NCI-H748 treated with DMSO at 0.1 percent for 48 hours (cell line): ENCODE data around the gene FEM1C.

Experiments
- DNase-seq: peaks from one replicate; lab custom pipeline; 2025; lab: John Stamatoyannopoulos, UW

Gene FEM1C

GRCh38 chr5:115557667-115558387 lies 13.3 kb upstream of the FEM1C start:
- DNase-seq: no peak

GRCh38 chr5:115556276-115556675 lies 11.7 kb upstream of the FEM1C start:
- no peak for DNase-seq

- DNase-seq: no peak
These were observed 10.6 kb upstream of the FEM1C start for GRCh38 chr5:115555084-115555633.

GRCh38 chr5:115553082-115553481 lies 8.5 kb upstream of the FEM1C start:
- no peak for DNase-seq

GRCh38 chr5:115551415-115551814 lies 6.8 kb upstream of the FEM1C start:
- DNase-seq: no peak

- DNase-seq: peak; percentile 9
These were observed 4.6 kb upstream of the FEM1C start for GRCh38 chr5:115549154-115549553.

GRCh38 chr5:115548683-115549082 lies 4.1 kb upstream of the FEM1C start:
- no peak for DNase-seq

- no peak for DNase-seq
These were observed 842 bp upstream of the FEM1C start for GRCh38 chr5:115545351-115545882.

GRCh38 chr5:115544043-115544435 lies 536 bp downstream of the FEM1C start:
- peak; percentile 20 for DNase-seq

- DNase-seq: no peak
These were observed 1.1 kb downstream of the FEM1C start for GRCh38 chr5:115543365-115544042.

- no peak for DNase-seq
These were observed 1.8 kb downstream of the FEM1C start for GRCh38 chr5:115542651-115543364.

- no peak for DNase-seq
These were observed 2.5 kb downstream of the FEM1C start for GRCh38 chr5:115542086-115542485.

GRCh38 chr5:115541611-115542010 lies 3.0 kb downstream of the FEM1C start:
- no peak for DNase-seq

GRCh38 chr5:115535479-115536035 lies 9.0 kb downstream of the FEM1C start:
- no peak for DNase-seq

GRCh38 chr5:115532517-115532916 lies 12.1 kb downstream of the FEM1C start:
- no peak for DNase-seq

GRCh38 chr5:115531787-115532367 lies 12.7 kb downstream of the FEM1C start:
- no peak for DNase-seq

- DNase-seq: no peak
These were observed 13.2 kb downstream of the FEM1C start for GRCh38 chr5:115531380-115531779.

- no peak for DNase-seq
These were observed 14.1 kb downstream of the FEM1C start for GRCh38 chr5:115530426-115530825.

- no peak for DNase-seq
These were observed 18.0 kb downstream of the FEM1C start for GRCh38 chr5:115526604-115527003.

GRCh38 chr5:115524199-115524847 lies 20.3 kb downstream of the FEM1C start:
- no peak for DNase-seq

- no peak for DNase-seq
These were observed 21.7 kb downstream of the FEM1C start for GRCh38 chr5:115522832-115523403.
